HUDEP-2 (cell line): Measurements from ENCODE around the gene CD300E.

Experiments
- DNase-seq, 76 experiments: peaks; one replicate each; lab custom pipeline; 2025; ENCODE audit not compliant: unreplicated experiment in 76 of 76; lab: John Stamatoyannopoulos, UW

CD300E gene

GRCh38 chr17:74569020-74570003 lies 54.2 kb downstream of the CD300E start:
- peak in 2 of 76 experiments; percentile 10 to 17 for DNase-seq

DNA sequence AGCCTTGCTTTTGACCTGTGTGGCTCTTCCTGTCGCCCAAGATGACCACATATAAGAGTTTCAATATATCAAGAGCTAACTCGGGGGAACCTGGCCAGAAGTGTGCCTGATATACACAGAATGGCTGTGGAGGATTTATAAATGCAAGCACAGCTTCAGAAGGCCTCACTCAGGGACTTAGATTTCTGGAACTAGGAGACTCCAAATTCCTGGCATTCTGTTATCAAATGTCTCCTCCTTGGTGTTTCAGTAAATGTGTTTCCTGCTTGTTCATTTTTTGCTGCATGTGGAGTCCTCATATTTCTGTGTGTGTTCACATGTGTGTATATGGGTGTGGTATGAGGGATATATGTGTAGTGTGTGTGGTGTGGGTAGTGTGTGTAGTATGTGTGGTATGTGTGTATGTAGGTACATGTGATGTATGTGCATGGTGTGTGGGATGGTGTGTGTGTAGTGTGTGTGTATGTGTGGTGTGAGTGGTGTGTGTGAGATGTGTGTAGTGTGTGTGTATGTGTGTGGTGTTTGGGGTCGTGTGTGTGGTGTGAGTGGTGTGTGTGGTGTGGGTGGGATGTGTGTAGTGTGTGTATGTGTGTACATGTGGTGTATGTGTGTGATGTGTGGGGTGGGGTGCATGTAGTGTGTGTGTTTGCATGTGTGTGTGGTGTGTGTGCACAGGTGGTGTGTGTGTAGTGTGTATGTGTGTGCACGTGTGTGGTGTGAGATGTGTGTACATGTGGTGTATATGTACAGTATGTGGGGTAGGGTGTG lies 55.2 kb downstream of the CD300E start:
- DNase-seq = no peak

DNA sequence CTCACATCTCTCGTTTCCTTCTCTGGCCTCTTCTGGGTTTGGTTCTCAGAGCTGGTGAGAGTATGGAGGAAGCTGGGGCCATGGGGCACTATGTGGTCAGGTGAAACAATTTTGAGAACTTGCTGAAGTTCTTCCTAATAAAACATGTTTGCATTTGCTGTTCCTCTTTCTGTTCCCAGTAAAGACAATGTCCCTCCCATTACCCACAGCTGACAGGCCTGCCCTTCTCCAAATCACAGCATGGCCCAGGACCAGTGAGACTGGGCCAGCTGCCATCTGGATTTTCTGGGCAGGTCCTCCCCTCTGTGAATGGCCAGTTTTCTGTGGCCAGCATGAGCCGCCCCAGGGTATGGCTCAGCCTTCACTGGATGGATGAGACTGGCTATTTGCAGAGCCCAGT lies 56.1 kb downstream of the CD300E start, which contains the start of gene CD300H:
CD300H (minus strand) TSS at position 113 of the 400 bp plus-strand sequence.
- DNase-seq = no peak

- peak in 26 of 76 experiments; percentile 2 to 54 (median 12) for DNase-seq
Observed at GRCh38 chr17:74566132-74566753, 57.3 kb downstream of the CD300E start.

- DNase-seq = no peak
Observed at GRCh38 chr17:74565126-74565525, 58.4 kb downstream of the CD300E start.

DNA sequence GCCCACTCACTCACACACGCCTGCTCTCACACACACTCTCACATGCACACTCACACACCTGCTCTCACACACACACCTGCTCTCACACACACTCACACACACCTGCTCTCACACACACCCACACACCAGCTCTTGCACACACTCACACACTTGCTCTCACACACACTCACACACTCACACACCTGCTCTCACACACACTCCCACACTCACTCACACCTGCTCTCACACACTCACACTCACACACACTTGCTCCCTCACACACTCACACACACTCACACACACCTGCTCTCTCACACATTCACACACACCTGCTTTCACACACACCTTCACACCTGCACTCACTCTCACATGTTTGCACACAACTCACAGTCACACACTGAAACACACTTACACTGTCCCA lies 60.2 kb downstream of the CD300E start:
- DNase-seq = no peak

DNA sequence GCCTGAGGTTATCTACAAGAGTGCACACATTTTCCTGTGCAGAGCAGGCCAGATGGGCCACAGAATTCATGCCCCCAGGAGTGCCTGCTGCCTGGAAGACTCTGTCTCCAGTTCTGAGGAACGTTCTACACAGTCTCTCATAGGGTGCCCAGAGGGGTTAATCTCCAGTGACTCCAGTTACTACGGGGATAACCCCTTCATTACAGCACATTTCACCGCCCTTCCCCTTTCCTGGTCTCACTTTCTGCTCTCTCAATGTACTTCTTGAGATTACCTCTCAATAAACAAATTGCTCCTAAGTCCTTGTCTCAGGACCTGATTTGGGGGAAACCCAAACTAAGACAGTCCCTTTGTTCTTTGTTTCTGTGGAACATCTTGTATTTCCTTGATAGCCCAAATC lies 62.0 kb downstream of the CD300E start:
- DNase-seq = no peak
